Neural progenitor cell (in vitro differentiated cells): ENCODE measurements around the gene GRAMD1C. TPM values are rescaled to one million over a fixed set of nuclear protein-coding genes. Genes with fewer than 3 reads are reported as not detected.

Experiments
- DNase-seq: peaks from one replicate; pipeline ENCODE4 v3.0.0-alpha.2; 2016; ENCODE audit warnings: low spot score
- H2AFZ ChIP-seq: fragments of 200-600 bp; sonication (generic); replicated peaks from 2 replicates; pipeline ENCODE4 v1.6.1; 2016; ENCODE audit warnings: antibody characterized with exemption
- H3F3A ChIP-seq: fragments of 200-600 bp; sonication (generic); 2 replicates; pipeline ENCODE4 v1.6.1; 2016; ENCODE audit warnings: antibody characterized with exemption, low read depth
- H3K27ac ChIP-seq: fragments of 200-600 bp; sonication (generic); 2 replicates; pipeline ENCODE4 v1.5.1; 2016; ENCODE audit warnings: mild to moderate bottlenecking
- H3K27me3 ChIP-seq: fragments of 200-600 bp; sonication (generic); 2 replicates; pipeline ENCODE4 v1.6.1; 2016; ENCODE audit warnings: mild to moderate bottlenecking, moderate library complexity
- H3K36me3 ChIP-seq: fragments of 200-600 bp; sonication (generic); 2 replicates; pipeline ENCODE4 v1.5.1; 2016
- H3K4me1 ChIP-seq: fragments of 200-600 bp; sonication (generic); 2 replicates; pipeline ENCODE4 v1.6.1; 2016; ENCODE audit warnings: mixed run types
- H3K4me2 ChIP-seq: fragments of 200-600 bp; sonication (generic); 2 replicates; pipeline ENCODE4 v1.6.1; 2016
- H3K4me3 ChIP-seq: fragments of 200-600 bp; sonication (generic); 2 replicates; pipeline ENCODE4 v1.5.1; 2016
- H3K79me2 ChIP-seq: fragments of 200-600 bp; sonication (generic); 2 replicates; pipeline ENCODE4 v1.6.1; 2016; ENCODE audit warnings: low read depth
- H3K9ac ChIP-seq: fragments of 200-600 bp; sonication (generic); 2 replicates; pipeline ENCODE4 v1.6.1; 2016
- H3K9me3 ChIP-seq: fragments of 200-600 bp; sonication (generic); 2 replicates; pipeline ENCODE4 v1.5.1; 2016; ENCODE audit warnings: low read depth
- H4K20me1 ChIP-seq: fragments of 200-600 bp; sonication (generic); 2 replicates; pipeline ENCODE4 v1.6.1; 2016; ENCODE audit warnings: low read depth
- H3K27ac Mint-ChIP-seq: 3 replicates; pipeline ENCODE4 v1.8.0; 2021; ENCODE audit warnings: mixed read lengths
- H3K27me3 Mint-ChIP-seq: 2 replicates; pipeline ENCODE4 v1.8.0; 2022; ENCODE audit warnings: low read depth, mild to moderate bottlenecking, inconsistent platforms, moderate library complexity, mixed read lengths; ENCODE audit not compliant: insufficient read depth
- H3K36me3 Mint-ChIP-seq: 3 replicates; pipeline ENCODE4 v1.8.0; 2021; ENCODE audit warnings: mixed read lengths
- H3K4me1 Mint-ChIP-seq: 3 replicates; pipeline ENCODE4 v1.8.0; 2021; ENCODE audit warnings: mixed read lengths
- H3K4me3 Mint-ChIP-seq: 3 replicates; pipeline ENCODE4 v1.8.0; 2021; ENCODE audit warnings: mild to moderate bottlenecking, moderate library complexity, mixed read lengths
- H3K9me3 Mint-ChIP-seq: 3 replicates; pipeline ENCODE4 v1.8.0; 2020; ENCODE audit warnings: mixed read lengths
- CTCF ChIP-seq: fragments of 200-600 bp; sonication (generic); IDR thresholded peaks from 2 replicates; pipeline ENCODE4 v1.5.1; 2017; ENCODE audit warnings: antibody characterized with exemption, mild to moderate bottlenecking
- EZH2 ChIP-seq: fragments of 200-600 bp; sonication (generic); IDR thresholded peaks from 2 replicates; pipeline ENCODE4 v1.6.1; 2017; ENCODE audit warnings: antibody characterized with exemption, mild to moderate bottlenecking, moderate library complexity
- EZH2phosphoT487 ChIP-seq: fragments of 200-600 bp; sonication (generic); IDR thresholded peaks from 2 replicates; pipeline ENCODE4 v1.6.1; 2017; ENCODE audit warnings: antibody characterized with exemption
- total RNA-seq: library from RNA; depleted of rRNA; stranded (reverse); fragments of >200 nt; gene quantifications from 2 replicates; pipeline ENCODE4 v1.2.3, GENCODE V29; 2015; ENCODE audit warnings: low replicate concordance

Gene GRAMD1C
- total RNA-seq, 1 donor from 2014 or later: 10.7 TPM

- H3K27me3 ChIP-seq: no peaks in the 10 kb centered on the region
- H3K36me3 Mint-ChIP-seq: no peaks in the 10 kb centered on the region
- H3K27me3 Mint-ChIP-seq: peaks cover 1% of the 10 kb centered on the region
- TF ChIP-seq CTCF (no peak), EZH2phosphoT487 (no peak), EZH2 (no peak)
- no peaks in the 10 kb centered on the region for H3F3A ChIP-seq
- no peak overlapping the region for H3K4me3 Mint-ChIP-seq
- H3K4me2 ChIP-seq: no peak overlapping the region
- no peaks in the 10 kb centered on the region for H3K36me3 ChIP-seq
- no peak for DNase-seq
- H3K4me1 Mint-ChIP-seq: peaks cover 2% of the 10 kb centered on the region
- no peaks in the 10 kb centered on the region for H3K9me3 ChIP-seq
- H2AFZ ChIP-seq: no peak overlapping the region
- peaks cover 3% of the 10 kb centered on the region for H3K9me3 Mint-ChIP-seq
- no peaks in the 10 kb centered on the region for H4K20me1 ChIP-seq
- H3K4me1 ChIP-seq: peaks cover 3% of the 10 kb centered on the region
- H3K79me2 ChIP-seq: no peaks in the 10 kb centered on the region
- no peak overlapping the region for H3K9ac ChIP-seq
- no peak overlapping the region for H3K4me3 ChIP-seq
- H3K27ac Mint-ChIP-seq: no peak overlapping the region
- H3K27ac ChIP-seq: no peak overlapping the region
These were observed 13.9 kb downstream of the GRAMD1C start for GRCh38 chr3:113852506-113852905.

DNA sequence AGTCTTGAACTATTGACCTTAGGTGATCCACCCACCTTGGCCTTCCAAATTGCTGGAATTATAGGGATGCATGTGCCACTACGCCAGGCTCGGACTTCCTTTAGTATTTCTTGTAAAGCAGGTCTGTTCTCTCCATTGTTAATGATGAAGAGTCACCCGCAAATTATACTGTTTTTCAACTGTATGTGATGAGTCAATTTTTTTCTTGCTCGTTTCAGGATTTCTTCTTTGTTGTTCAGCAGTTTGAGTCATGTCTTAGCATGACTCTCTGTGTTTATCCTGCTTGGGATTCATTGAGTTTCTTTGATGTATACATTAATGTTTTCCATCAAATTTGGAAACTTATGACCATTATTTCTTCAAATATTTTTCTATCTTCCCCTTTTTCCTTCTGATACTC is 28.9 kb downstream of the GRAMD1C start:
- Histone ChIP-seq H2AFZ (no peak overlapping the region), H3K4me2 (no peak overlapping the region)
- peaks cover 2% of the 10 kb centered on the region for H3K36me3 Mint-ChIP-seq

GRCh38 chr3:113873293-113873692 is 34.7 kb downstream of the GRAMD1C start:
- no peak overlapping the region for H3K27ac ChIP-seq
- H4K20me1 ChIP-seq: no peaks in the 10 kb centered on the region
- no peaks in the 10 kb centered on the region for H3K4me1 Mint-ChIP-seq
- no peak overlapping the region for H3K4me3 ChIP-seq
- H3K9ac ChIP-seq: no peak overlapping the region
- H3K9me3 Mint-ChIP-seq: no peaks in the 10 kb centered on the region
- H3K27me3 Mint-ChIP-seq: no peaks in the 10 kb centered on the region
- no peaks in the 10 kb centered on the region for H3K27me3 ChIP-seq
- no peaks in the 10 kb centered on the region for H3K79me2 ChIP-seq
- no peaks in the 10 kb centered on the region for H3K36me3 Mint-ChIP-seq
- no peaks in the 10 kb centered on the region for H3F3A ChIP-seq
- no peak overlapping the region for H3K27ac Mint-ChIP-seq
- no peak for DNase-seq
- H3K4me3 Mint-ChIP-seq: no peak overlapping the region
- TF ChIP-seq EZH2phosphoT487: no peak
- TF ChIP-seq CTCF: no peak
- no peak for TF ChIP-seq EZH2
- H3K4me2 ChIP-seq: no peak overlapping the region
- no peaks in the 10 kb centered on the region for H3K4me1 ChIP-seq
- no peaks in the 10 kb centered on the region for H3K36me3 ChIP-seq
- H2AFZ ChIP-seq: no peak overlapping the region
- no peaks in the 10 kb centered on the region for H3K9me3 ChIP-seq

More for the DNA sequence above, 28.9 kb downstream of the GRAMD1C start:
- no peaks in the 10 kb centered on the region for H4K20me1 ChIP-seq
- no peak overlapping the region for H3K27ac ChIP-seq
- no peak overlapping the region for H3K9ac ChIP-seq
- no peaks in the 10 kb centered on the region for H3K36me3 ChIP-seq
- Mint-ChIP-seq H3K9me3 (no peaks in the 10 kb centered on the region), H3K4me1 (no peaks in the 10 kb centered on the region), H3K27me3 (no peaks in the 10 kb centered on the region), H3K4me3 (no peak overlapping the region), H3K27ac (no peak overlapping the region)
- H3F3A ChIP-seq: no peaks in the 10 kb centered on the region
- no peaks in the 10 kb centered on the region for H3K4me1 ChIP-seq
- H3K79me2 ChIP-seq: no peaks in the 10 kb centered on the region
- H3K27me3 ChIP-seq: no peaks in the 10 kb centered on the region
- DNase-seq: no peak
- no peak for TF ChIP-seq EZH2phosphoT487
- no peak for TF ChIP-seq CTCF
- TF ChIP-seq EZH2: no peak
- no peak overlapping the region for H3K4me3 ChIP-seq
- H3K9me3 ChIP-seq: no peaks in the 10 kb centered on the region
